Right atrium auricular region (tissue), 2 donors: Measurements from ENCODE around the gene ANKH. TPM values are rescaled to one million over a fixed set of nuclear protein-coding genes. Genes with fewer than 3 reads are reported as not detected.

Experiments used
- DNase-seq: peaks from one replicate; pipeline ENCODE4 v3.0.0-alpha.2; 2019; ENCODE audit warnings: low spot score
- H3K27ac ChIP-seq, 2 donors: fragments of 200-600 bp; sonication (generic); 1 replicate in 1 of 2; 2 replicates in 1 of 2; pipeline ENCODE4 v1.5.1; 2016 to 2019
- H3K27me3 ChIP-seq, 2 donors: fragments of 200-600 bp; sonication (generic); one replicate each; pipeline versions ENCODE4 v1.5.1 to v1.6.0; 2017 to 2019
- H3K36me3 ChIP-seq: fragments of 200-600 bp; sonication (generic); one replicate; pipeline ENCODE4 v1.5.1; 2016
- H3K4me1 ChIP-seq, 2 donors: fragments of 200-600 bp; sonication (generic); one replicate each; pipeline versions ENCODE4 v1.5.1 to v1.6.0; 2017 to 2019
- H3K4me3 ChIP-seq, 2 donors: fragments of 200-600 bp; sonication (generic); 1 replicate in 1 of 2; 2 replicates in 1 of 2; pipeline ENCODE4 v1.5.1; 2017 to 2019; ENCODE audit warnings: mild to moderate bottlenecking in 1 of 2, moderate library complexity in 1 of 2
- H3K9me3 ChIP-seq, 2 donors: fragments of 200-600 bp; sonication (generic); one replicate each; pipeline ENCODE4 v1.5.1; 2019
- CTCF ChIP-seq, 2 donors: fragments of 200-600 bp; sonication (generic); IDR thresholded peaks; one replicate each; pipeline ENCODE4 v1.5.1; 2019; ENCODE audit warnings: antibody characterized with exemption in 2 of 2
- total RNA-seq, 2 donors: library from RNA; depleted of rRNA; stranded (reverse); fragments of >200 nt; gene quantifications; one replicate each; pipeline ENCODE4 v1.1.0, GENCODE V29; 2016

The ANKH gene
- total RNA-seq, 2 donors from 2014 or later, result 52.3 to 80.4 TPM

DNA sequence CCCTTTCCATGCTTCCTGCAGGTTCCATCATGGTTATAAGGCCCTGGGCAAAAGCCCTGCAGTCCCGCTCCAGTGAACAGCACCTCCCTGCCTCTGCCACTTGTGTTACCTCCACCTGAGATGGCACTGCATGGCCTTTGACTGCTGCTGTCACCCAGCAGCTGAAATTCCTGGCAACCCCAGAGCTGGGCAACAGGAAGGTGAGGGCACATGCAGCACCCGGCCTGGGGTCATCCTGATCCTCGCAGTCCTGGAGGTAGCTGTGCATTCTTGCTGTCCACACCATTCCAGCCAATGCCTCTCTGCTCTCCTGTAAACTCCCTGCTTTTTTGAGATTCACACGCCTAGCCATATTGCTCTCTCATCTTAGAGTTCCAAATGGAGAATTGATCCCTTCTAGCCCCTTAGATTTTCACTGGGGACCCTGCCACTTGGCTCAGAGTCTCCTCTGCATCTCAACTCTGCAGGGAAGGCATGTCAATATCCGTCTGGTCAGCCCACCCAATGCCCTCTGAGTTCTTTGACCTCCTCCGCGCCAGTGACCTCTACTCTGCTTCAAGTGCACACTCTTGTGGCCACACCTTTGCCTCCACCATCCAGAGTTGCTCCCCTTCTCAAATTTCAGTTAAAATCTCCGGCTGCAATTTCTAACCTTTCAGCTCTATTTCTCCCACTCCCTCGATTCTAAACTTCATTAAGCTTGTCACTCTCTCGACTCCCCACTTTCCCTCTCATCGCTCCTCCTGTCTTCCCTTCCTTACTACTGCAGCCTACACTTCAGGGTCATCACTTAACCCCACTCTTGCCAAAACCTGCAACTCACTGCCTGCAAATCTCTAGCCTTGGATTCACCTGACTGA is 93.4 kb downstream of the ANKH start:
- H3K4me3 ChIP-seq, result no peak overlapping the region
- H3K36me3 ChIP-seq, result no peaks in the 10 kb centered on the region
- no peak for DNase-seq
- TF ChIP-seq CTCF (IDR thresholded peaks at IDR 0.05), result no peak
- no peaks in the 10 kb centered on the region for H3K27me3 ChIP-seq
- H3K9me3 ChIP-seq, result no peaks in the 10 kb centered on the region
- peaks cover 0 to 22% of the 10 kb centered on the region in 2 donors for H3K4me1 ChIP-seq
- no peak overlapping the region for H3K27ac ChIP-seq

- Histone ChIP-seq H3K4me1 (peaks cover 0 to 22% of the 10 kb centered on the region in 2 donors), H3K27me3 (no peaks in the 10 kb centered on the region), H3K9me3 (no peaks in the 10 kb centered on the region), H3K36me3 (no peaks in the 10 kb centered on the region), H3K27ac (no peak overlapping the region), H3K4me3 (no peak overlapping the region)
- no peak for DNase-seq
- TF ChIP-seq CTCF (IDR thresholded peaks at IDR 0.05), result no peak
These were observed 94.4 kb downstream of the ANKH start for GRCh38 chr5:14777187-14777586.

- no peaks in the 10 kb centered on the region for H3K9me3 ChIP-seq
- H3K27me3 ChIP-seq, result no peaks in the 10 kb centered on the region
- DNase-seq, result no peak
- H3K36me3 ChIP-seq, result no peaks in the 10 kb centered on the region
- no peak for TF ChIP-seq CTCF (IDR thresholded peaks at IDR 0.05)
- no peak overlapping the region for H3K4me3 ChIP-seq
- peaks cover 0 to 22% of the 10 kb centered on the region in 2 donors for H3K4me1 ChIP-seq
- H3K27ac ChIP-seq, result no peak overlapping the region
These were observed 95.0 kb downstream of the ANKH start for GRCh38 chr5:14776602-14777001.

DNA sequence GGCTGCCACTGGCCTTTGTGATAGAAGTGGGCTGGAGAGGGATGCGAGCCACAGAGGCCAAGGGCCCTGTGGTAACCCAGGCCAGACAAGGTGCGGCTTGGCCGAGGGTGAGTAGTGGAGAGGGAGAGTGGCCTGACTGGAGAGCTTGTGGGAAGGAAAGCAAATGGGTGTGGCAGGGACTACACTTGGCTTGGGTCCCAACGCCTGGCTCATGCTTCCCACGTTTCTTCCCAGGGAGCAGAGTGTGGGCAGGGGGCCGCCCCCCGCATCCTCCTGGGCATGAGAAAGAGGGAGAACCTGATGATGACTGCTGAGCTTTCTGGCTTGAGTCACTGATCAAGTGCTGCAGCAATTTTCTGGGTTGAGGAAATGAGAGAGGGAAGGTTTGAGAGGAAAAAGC is 95.7 kb downstream of the ANKH start:
- no peak overlapping the region for H3K4me3 ChIP-seq
- H3K27ac ChIP-seq, result no peak overlapping the region
- TF ChIP-seq CTCF (IDR thresholded peaks at IDR 0.05), result no peak
- no peaks in the 10 kb centered on the region for H3K9me3 ChIP-seq
- no peaks in the 10 kb centered on the region for H3K27me3 ChIP-seq
- H3K4me1 ChIP-seq, result peaks cover 0 to 22% of the 10 kb centered on the region in 2 donors
- no peaks in the 10 kb centered on the region for H3K36me3 ChIP-seq
- no peak for DNase-seq

DNA sequence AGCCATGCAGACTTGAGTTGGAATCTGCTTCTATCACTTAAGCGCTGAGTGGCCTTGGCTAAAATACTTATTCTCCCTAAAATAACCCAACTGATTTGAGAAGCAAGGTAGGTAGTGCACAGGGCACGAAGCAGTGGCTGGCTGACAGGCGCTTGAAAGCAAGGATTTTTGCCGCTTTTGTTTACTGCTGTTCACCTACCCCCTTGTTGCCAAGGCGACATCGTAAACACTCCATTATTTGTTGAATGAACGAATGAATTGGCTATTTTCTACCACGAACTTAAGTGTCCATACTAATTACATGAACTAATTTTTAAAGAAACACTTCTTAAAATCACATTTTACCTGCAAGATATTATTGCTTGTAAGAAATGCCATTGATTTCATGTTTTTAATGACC is 98.0 kb downstream of the ANKH start:
- no peak for TF ChIP-seq CTCF (IDR thresholded peaks at IDR 0.05)

More for the DNA sequence above, 98.0 kb downstream of the ANKH start:
- H3K27me3 ChIP-seq, result no peaks in the 10 kb centered on the region
- peaks cover 0 to 17% of the 10 kb centered on the region in 2 donors for H3K4me1 ChIP-seq
- no peaks in the 10 kb centered on the region for H3K9me3 ChIP-seq
- no peak for DNase-seq
- no peak overlapping the region for H3K4me3 ChIP-seq
- no peaks in the 10 kb centered on the region for H3K36me3 ChIP-seq
- no peak overlapping the region for H3K27ac ChIP-seq
